Measurements from ENCODE around the gene ABCA7.

GRCh38 chr19:1018932-1019615 lies 20.8 kb upstream of the ABCA7 start:
- no peak for TF ChIP-seq CTCF (conservative IDR thresholded peaks at IDR 0.05 in 1 of 2, IDR thresholded peaks at IDR 0.05 in 1 of 2; ENCODE audit: extremely low read depth in 1 of 2, insufficient read depth in 1 of 2, low read depth in 1 of 2, low read length in 2 of 2)
- TF ChIP-seq EZH2 (IDR thresholded peaks at IDR 0.05; ENCODE audit: borderline replicate concordance, low read length): no peak

All from mammary epithelial cell (primary cell).